HepG2 (cell line): ENCODE measurements around the gene LRBA. TPM values are rescaled to one million over a fixed set of nuclear protein-coding genes. Genes with fewer than 3 reads are reported as not detected.
A peak's percentile ranks its signal among the peaks of the same experiment; 100 is the strongest.

ENCODE experiments used
- AHDC1 ChIP-seq: sonication (generic); formaldehyde crosslinking; IDR thresholded peaks from 2 replicates; pipeline ENCODE4 v1.5.1; 2020; ENCODE audit warnings: mild to moderate bottlenecking, missing genetic modification reagents, borderline replicate concordance
- CBX5 ChIP-seq: sonication (generic); formaldehyde crosslinking; IDR thresholded peaks from 2 replicates; pipeline ENCODE4 v1.4.0; 2020; ENCODE audit warnings: missing genetic modification reagents, borderline replicate concordance
- ISL2 ChIP-seq: sonication (generic); formaldehyde crosslinking; IDR thresholded peaks from 2 replicates; pipeline ENCODE4 v1.5.0; 2020; ENCODE audit warnings: missing genetic modification reagents
- NCOA1 ChIP-seq: sonication (generic); formaldehyde crosslinking; IDR thresholded peaks from 2 replicates; pipeline ENCODE4 v1.9.0; 2021; ENCODE audit warnings: missing genetic modification reagents
- NFKBIZ ChIP-seq: IDR thresholded peaks from 2 replicates; pipeline ENCODE4 v1.6.1; 2018; ENCODE audit warnings: missing genetic modification reagents, missing compliant biosample characterization
- PHB2 ChIP-seq: fragments of 450-650 bp; IDR thresholded peaks from 2 replicates; pipeline ENCODE4 v1.6.1; 2018; ENCODE audit not compliant: partially characterized antibody
- PTBP1 ChIP-seq: fragments of 200-400 bp; formaldehyde crosslinking; IDR thresholded peaks from 2 replicates; pipeline ENCODE4 v1.6.1; 2018; ENCODE audit warnings: low read length, low read depth; ENCODE audit not compliant: poor library complexity, severe bottlenecking
- SALL1 ChIP-seq: sonication (generic); formaldehyde crosslinking; IDR thresholded peaks from 2 replicates; pipeline ENCODE4 v1.8.0; 2022; ENCODE audit warnings: mild to moderate bottlenecking, missing genetic modification reagents
- ZBTB34 ChIP-seq: sonication (generic); formaldehyde crosslinking; IDR thresholded peaks from 2 replicates; pipeline ENCODE4 v1.8.0; 2022; ENCODE audit warnings: mild to moderate bottlenecking, missing genetic modification reagents
- ZMYM4 ChIP-seq: sonication (generic); formaldehyde crosslinking; IDR thresholded peaks from 2 replicates; pipeline ENCODE4 v1.8.1; 2023; ENCODE audit warnings: mild to moderate bottlenecking, missing genetic modification reagents
- ZNF207 ChIP-seq: fragments of 450-650 bp; IDR thresholded peaks from 2 replicates; pipeline ENCODE4 v1.6.1; 2016; ENCODE audit warnings: antibody characterized with exemption, borderline replicate concordance
- ZNF30 ChIP-seq: sonication (generic); formaldehyde crosslinking; IDR thresholded peaks from 2 replicates; pipeline ENCODE4 v1.5.0; 2020; ENCODE audit warnings: mild to moderate bottlenecking, missing genetic modification reagents
- ZNF576 ChIP-seq: sonication (generic); formaldehyde crosslinking; IDR thresholded peaks from 2 replicates; pipeline ENCODE4 v1.4.0; 2020; ENCODE audit warnings: mild to moderate bottlenecking, missing genetic modification reagents
- ZNF768 ChIP-seq: sonication (generic); formaldehyde crosslinking; IDR thresholded peaks from 2 replicates; pipeline ENCODE4 v1.4.0; 2020; ENCODE audit warnings: missing genetic modification reagents
- ZNF790 ChIP-seq: sonication (generic); formaldehyde crosslinking; IDR thresholded peaks from 2 replicates; pipeline ENCODE4 v1.8.0; 2022; ENCODE audit warnings: missing genetic modification reagents, mild to moderate bottlenecking, borderline replicate concordance
- ZXDC ChIP-seq: sonication (generic); formaldehyde crosslinking; IDR thresholded peaks from 2 replicates; pipeline ENCODE4 v1.5.0; 2020; ENCODE audit warnings: mild to moderate bottlenecking, missing genetic modification reagents
- polyA plus RNA-seq, 8 experiments: library from polyadenylated mRNA; depleted of rRNA in 3 of 8; stranded (reverse) in 7 of 8; unstranded in 1 of 8; fragments of >200 nt; fragmentation: Illumina TruSeq in 4 of 8; extraction: Trizol in 4 of 8; gene quantifications; 2 replicates each; pipeline versions ENCODE4 v1.2.1 to v1.2.3, GENCODE V29; 2011 to 2016; ENCODE audit warnings: low read depth in 4 of 8, missing spikeins in 1 of 8, mixed read lengths in 1 of 8; ENCODE audit not compliant: insufficient read depth in 1 of 8
- total RNA-seq, 5 experiments: library from RNA; depleted of rRNA; stranded (reverse); fragments of >200 nt; fragmentation: Illumina TruSeq; extraction: Trizol; gene quantifications; 2 replicates each; pipeline ENCODE4 v1.2.3, GENCODE V29; 2016; ENCODE audit warnings: low read depth in 1 of 5
- TF ChIP-seq, protein P1 (sequence below): sonication (generic); formaldehyde crosslinking; conservative IDR thresholded peaks from 2 replicates; pipeline ENCODE4 v1.8.0; 2022; ENCODE audit warnings: low read depth, missing genetic modification reagents

The LRBA gene
- total and polyA plus RNA-seq, 2 of the 13 experiments (the other 11 are each of a cell fraction or from before 2014, with no cell fraction given): 21.0 to 37.2 TPM

DNA sequence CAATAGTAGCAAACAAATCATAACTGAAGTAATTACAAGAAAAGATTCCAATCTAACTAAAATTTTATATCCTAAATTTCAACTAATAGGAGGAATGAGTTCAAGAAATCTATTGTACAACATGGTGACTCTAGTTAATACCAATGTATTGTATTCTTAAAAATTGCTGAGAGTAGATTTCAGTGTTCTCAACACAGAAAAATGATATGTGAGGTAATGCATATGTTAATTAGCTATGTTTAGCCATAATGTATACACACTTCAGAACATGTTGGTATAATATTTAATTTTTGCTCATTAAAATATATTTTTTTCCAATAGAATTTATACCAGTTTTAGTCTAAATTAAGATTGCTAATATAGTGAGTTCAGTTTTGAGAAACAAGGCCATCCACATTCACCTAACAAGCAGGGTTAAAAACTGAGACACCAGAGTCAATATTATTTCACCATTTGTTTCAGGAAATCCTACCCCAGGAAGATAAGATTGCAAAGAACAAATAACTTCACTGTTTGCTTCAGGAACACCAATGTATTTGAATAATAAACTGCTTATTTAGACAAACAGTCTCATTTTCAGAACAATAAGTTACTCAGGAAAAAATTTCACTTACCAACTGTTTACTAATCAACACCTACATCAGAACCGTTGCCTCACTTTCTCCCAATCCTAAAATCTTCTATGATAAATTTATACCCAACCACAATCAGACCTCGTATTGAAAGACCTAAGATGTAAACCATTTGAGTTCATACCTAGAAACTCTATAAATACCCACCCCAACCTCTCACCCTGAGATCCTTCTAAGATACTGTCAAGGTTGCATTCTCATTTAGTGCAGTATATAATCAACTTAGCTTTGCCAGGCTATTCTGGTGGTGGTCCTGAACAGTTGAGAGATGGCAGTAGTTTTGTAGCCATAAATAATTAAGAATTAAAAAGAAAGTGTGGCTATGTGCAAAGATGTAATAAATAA is 300.3 kb downstream of the LRBA start (continued):
- TF ChIP-seq PTBP1: no peak
- TF ChIP-seq PHB2: no peak
- TF ChIP-seq AHDC1: peak; percentile 93; the same call in 1 of the 2 replicates
- TF ChIP-seq CBX5 (CRISPR knock-in tag): no peak
- TF ChIP-seq ZNF207: no peak
- no peak for TF ChIP-seq ZNF790 (CRISPR knock-in tag)
- no peak for TF ChIP-seq ZBTB34 (CRISPR knock-in tag)
- TF ChIP-seq ZMYM4: peak; percentile 34; the same call in 1 of the 2 replicates
- TF ChIP-seq NCOA1 (CRISPR knock-in tag): no peak
- TF ChIP-seq ZXDC (CRISPR knock-in tag): no peak
- no peak for TF ChIP-seq ZNF768 (CRISPR knock-in tag)
- 0 out of 2 replicates have a peak, but pooled peaks have one; percentile 32 for TF ChIP-seq NFKBIZ
- TF ChIP-seq ISL2: peak; percentile 89
- TF ChIP-seq ZNF576 (CRISPR knock-in tag): no peak
- TF ChIP-seq SALL1: no peak
- no peak for TF ChIP-seq ZNF30
- TF ChIP-seq, protein P1, sequence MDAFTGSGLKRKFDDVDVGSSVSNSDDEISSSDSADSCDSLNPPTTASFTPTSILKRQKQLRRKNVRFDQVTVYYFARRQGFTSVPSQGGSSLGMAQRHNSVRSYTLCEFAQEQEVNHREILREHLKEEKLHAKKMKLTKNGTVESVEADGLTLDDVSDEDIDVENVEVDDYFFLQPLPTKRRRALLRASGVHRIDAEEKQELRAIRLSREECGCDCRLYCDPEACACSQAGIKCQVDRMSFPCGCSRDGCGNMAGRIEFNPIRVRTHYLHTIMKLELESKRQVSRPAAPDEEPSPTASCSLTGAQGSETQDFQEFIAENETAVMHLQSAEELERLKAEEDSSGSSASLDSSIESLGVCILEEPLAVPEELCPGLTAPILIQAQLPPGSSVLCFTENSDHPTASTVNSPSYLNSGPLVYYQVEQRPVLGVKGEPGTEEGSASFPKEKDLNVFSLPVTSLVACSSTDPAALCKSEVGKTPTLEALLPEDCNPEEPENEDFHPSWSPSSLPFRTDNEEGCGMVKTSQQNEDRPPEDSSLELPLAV (CRISPR knock-in tag): no peak
